Measurements from ENCODE around the gene HAUS5. TPM values are rescaled to one million over a fixed set of nuclear protein-coding genes. Genes with fewer than 3 reads are reported as not detected.
A peak's percentile ranks its signal among the peaks of the same experiment; 100 is the strongest.

The HAUS5 gene
- total RNA-seq, 1 donor from 2014 or later: 9.1 TPM

GRCh38 chr19:35609851-35610353 is 2.6 kb upstream of the HAUS5 start:
- Histone ChIP-seq H3K27ac (no peak overlapping the region), H3K27me3 (ENCODE audit: low read depth) (no peaks in the 10 kb centered on the region), H3K4me1 (peaks cover 14% of the 10 kb centered on the region), H3K36me3 (no peaks in the 10 kb centered on the region), H3K9me3 (peaks cover 6% of the 10 kb centered on the region), H3K4me3 (no peak overlapping the region)
- ATAC-seq (peak in 1 of 2 donors; percentile 8), DNase-seq (no peak)
- intact Hi-C loops (cut with DNase I): no loop called here
- TF ChIP-seq, protein P1, sequence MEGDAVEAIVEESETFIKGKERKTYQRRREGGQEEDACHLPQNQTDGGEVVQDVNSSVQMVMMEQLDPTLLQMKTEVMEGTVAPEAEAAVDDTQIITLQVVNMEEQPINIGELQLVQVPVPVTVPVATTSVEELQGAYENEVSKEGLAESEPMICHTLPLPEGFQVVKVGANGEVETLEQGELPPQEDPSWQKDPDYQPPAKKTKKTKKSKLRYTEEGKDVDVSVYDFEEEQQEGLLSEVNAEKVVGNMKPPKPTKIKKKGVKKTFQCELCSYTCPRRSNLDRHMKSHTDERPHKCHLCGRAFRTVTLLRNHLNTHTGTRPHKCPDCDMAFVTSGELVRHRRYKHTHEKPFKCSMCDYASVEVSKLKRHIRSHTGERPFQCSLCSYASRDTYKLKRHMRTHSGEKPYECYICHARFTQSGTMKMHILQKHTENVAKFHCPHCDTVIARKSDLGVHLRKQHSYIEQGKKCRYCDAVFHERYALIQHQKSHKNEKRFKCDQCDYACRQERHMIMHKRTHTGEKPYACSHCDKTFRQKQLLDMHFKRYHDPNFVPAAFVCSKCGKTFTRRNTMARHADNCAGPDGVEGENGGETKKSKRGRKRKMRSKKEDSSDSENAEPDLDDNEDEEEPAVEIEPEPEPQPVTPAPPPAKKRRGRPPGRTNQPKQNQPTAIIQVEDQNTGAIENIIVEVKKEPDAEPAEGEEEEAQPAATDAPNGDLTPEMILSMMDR (IDR thresholded peaks at IDR 0.05): no peak

- Histone ChIP-seq H3K27me3 (ENCODE audit: low read depth) (no peaks in the 10 kb centered on the region), H3K27ac (peak overlapping the region; percentile 83), H3K4me1 (peaks cover 14% of the 10 kb centered on the region), H3K9me3 (peaks cover 5% of the 10 kb centered on the region), H3K36me3 (peaks cover 4% of the 10 kb centered on the region), H3K4me3 (peak overlapping the region; percentile 91)
- no peak for DNase-seq
- no peak for ATAC-seq
- TF ChIP-seq, protein P1 (IDR thresholded peaks at IDR 0.05): no peak
- intact Hi-C loops (cut with DNase I): no loop called here
These were observed 344 bp upstream of the HAUS5 start for GRCh38 chr19:35612224-35612558.

DNA sequence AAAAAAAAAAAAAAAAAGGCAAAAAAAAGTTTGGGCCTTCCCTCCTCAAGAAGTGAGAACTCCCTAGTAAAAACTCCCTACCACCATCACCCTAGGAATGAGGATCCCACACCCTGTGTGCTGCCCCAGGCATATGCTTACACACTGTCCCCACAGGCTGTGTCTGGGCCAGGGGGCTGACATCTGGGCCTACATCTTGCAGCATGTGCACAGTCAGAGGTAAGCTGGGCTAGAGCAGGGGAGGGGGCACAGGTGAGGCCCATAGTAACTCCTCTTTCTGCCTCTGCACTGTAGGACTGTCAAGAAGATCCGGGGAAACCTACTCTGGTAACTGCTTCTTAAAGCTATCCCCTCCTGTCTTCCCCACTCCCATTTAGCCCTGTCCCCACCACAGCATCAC is 1.0 kb downstream of the HAUS5 start:
- no peak overlapping the region for H3K4me3 ChIP-seq
- TF ChIP-seq, protein P1 (IDR thresholded peaks at IDR 0.05): no peak
- peaks cover 14% of the 10 kb centered on the region for H3K4me1 ChIP-seq
- H3K9me3 ChIP-seq: no peaks in the 10 kb centered on the region
- no peak for DNase-seq
- no peak overlapping the region for H3K27ac ChIP-seq
- H3K27me3 ChIP-seq (ENCODE audit: low read depth): no peaks in the 10 kb centered on the region
- H3K36me3 ChIP-seq: peaks cover 9% of the 10 kb centered on the region
- intact Hi-C loops (cut with DNase I): no loop called here
- ATAC-seq: no peak

GRCh38 chr19:35615036-35615435 is 2.5 kb downstream of the HAUS5 start:
- no peaks in the 10 kb centered on the region for H3K27me3 ChIP-seq (ENCODE audit: low read depth)
- H3K4me1 ChIP-seq: peaks cover 14% of the 10 kb centered on the region
- TF ChIP-seq, protein P1 (IDR thresholded peaks at IDR 0.05): no peak
- ATAC-seq (no peak), DNase-seq (no peak)
- H3K9me3 ChIP-seq: no peaks in the 10 kb centered on the region
- H3K4me3 ChIP-seq: no peak overlapping the region
- H3K36me3 ChIP-seq: peaks cover 10% of the 10 kb centered on the region
- intact Hi-C loops (cut with DNase I): no loop called here
- H3K27ac ChIP-seq: no peak overlapping the region

DNA sequence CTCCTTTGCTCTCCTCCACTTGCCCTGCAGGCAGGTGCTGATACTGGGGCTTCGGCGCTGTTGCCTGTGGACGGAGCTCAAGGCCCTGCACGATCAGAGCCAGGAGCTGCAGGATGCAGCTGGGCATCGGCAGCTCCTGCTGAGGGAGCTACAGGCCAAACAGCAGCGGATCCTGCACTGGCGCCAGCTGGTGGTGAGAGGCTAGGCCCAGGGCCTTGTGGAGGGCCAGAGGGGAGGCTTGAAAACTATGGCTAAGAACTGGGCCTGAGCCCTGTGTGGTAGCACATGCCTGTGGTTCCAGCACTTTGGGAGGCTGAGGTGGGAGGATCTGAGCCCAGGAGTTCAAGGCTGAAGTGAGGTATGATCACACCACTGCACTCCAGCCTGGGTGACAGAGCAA is 6.3 kb downstream of the HAUS5 start:
- intact Hi-C loops (cut with DNase I): no loop called here

More for the DNA sequence above, 6.3 kb downstream of the HAUS5 start:
- TF ChIP-seq, protein P1 (IDR thresholded peaks at IDR 0.05): no peak
- H3K36me3 ChIP-seq: peaks cover 17% of the 10 kb centered on the region
- DNase-seq: no peak
- H3K9me3 ChIP-seq: no peaks in the 10 kb centered on the region
- no peaks in the 10 kb centered on the region for H3K4me1 ChIP-seq
- ATAC-seq: no peak
- no peak overlapping the region for H3K27ac ChIP-seq
- H3K4me3 ChIP-seq: no peak overlapping the region
- H3K27me3 ChIP-seq (ENCODE audit: low read depth): no peaks in the 10 kb centered on the region
